SK-N-SH (cell line): ENCODE results near the gene RICTOR. TPM values are rescaled to one million over a fixed set of nuclear protein-coding genes. Genes with fewer than 3 reads are reported as not detected.

ENCODE experiments used
- CTCF ChIA-PET: fragments of 300-600, 350-600 bp; formaldehyde crosslinking; extraction: SDS; loops from one replicate; lab custom pipeline; 2021; lab: Yijun Ruan, JAX
- POLR2A ChIA-PET: fragments of 350-600 bp; sonication (Branson Sonifier 250); formaldehyde crosslinking; extraction: SDS; loops from one replicate; lab custom pipeline; 2020; ENCODE audit warnings: antibody characterized with exemption, inconsistent platforms; lab: Yijun Ruan, JAX
- DNase-seq: peaks from one replicate; pipeline ENCODE4 v3.0.0; 2012
- H2AFZ ChIP-seq: fragments of 200-600 bp; sonication (generic); 2 replicates; pipeline ENCODE4 v1.8.1; 2016; ENCODE audit warnings: antibody characterized with exemption, mild to moderate bottlenecking, low read depth
- H3F3A ChIP-seq: fragments of 200-600 bp; sonication (generic); replicated peaks from 2 replicates; pipeline ENCODE3; 2016; ENCODE audit warnings: antibody characterized with exemption, mild to moderate bottlenecking; ENCODE audit not compliant: insufficient read depth
- H3K27ac ChIP-seq, 2 experiments: fragments of 200-500 bp in 1 of 2; fragments of 200-600 bp in 1 of 2; sonication (Bioruptor generic) in 1 of 2; sonication (generic), shearing (Covaris generic) in 1 of 2; 2 replicates each; pipeline versions ENCODE4 v1.5.1 to v1.6.1; 2014 to 2016; ENCODE audit warnings: low read depth in 2 of 2, inconsistent platforms in 1 of 2, low read length in 1 of 2, mild to moderate bottlenecking in 1 of 2, mixed read lengths in 1 of 2
- H3K27me3 ChIP-seq: fragments of 200-600 bp; sonication (generic), shearing (Covaris generic); 2 replicates; pipeline ENCODE4 v1.6.1; 2016; ENCODE audit warnings: mixed run types; ENCODE audit not compliant: insufficient read depth
- H3K36me3 ChIP-seq, 2 experiments: fragments of 200-500 bp in 1 of 2; fragments of 200-600 bp in 1 of 2; sonication (Bioruptor generic) in 1 of 2; sonication (generic) in 1 of 2; replicated peaks in 1 of 2; 2 replicates each; pipeline versions ENCODE3 to v1.5.1; 2014 to 2016; ENCODE audit warnings: low read length in 1 of 2, mild to moderate bottlenecking in 1 of 2; ENCODE audit not compliant: insufficient read depth in 2 of 2, control insufficient read depth in 1 of 2
- H3K4me1 ChIP-seq, 2 experiments: fragments of 200-500 bp in 1 of 2; fragments of 200-600 bp in 1 of 2; sonication (Bioruptor generic) in 1 of 2; sonication (generic), shearing (Covaris generic) in 1 of 2; 2 replicates each; pipeline versions ENCODE4 v1.5.1 to v1.6.1; 2014 to 2016; ENCODE audit warnings: low read depth in 1 of 2, low read length in 1 of 2, mixed run types in 1 of 2; ENCODE audit not compliant: insufficient read depth in 2 of 2, control insufficient read depth in 1 of 2
- H3K4me2 ChIP-seq: fragments of 200-600 bp; sonication (generic), shearing (Covaris generic); 2 replicates; pipeline ENCODE4 v1.6.1; 2017; ENCODE audit warnings: mixed run types
- H3K4me3 ChIP-seq, 2 experiments: fragments of 200-500 bp in 1 of 2; fragments of 200-600 bp in 1 of 2; sonication (Bioruptor generic) in 1 of 2; sonication (generic), shearing (Covaris generic) in 1 of 2; 2 replicates each; pipeline versions ENCODE4 v1.5.1 to v1.8.1; 2014 to 2016; ENCODE audit warnings: low read depth in 2 of 2, inconsistent platforms in 1 of 2, low read length in 1 of 2, mild to moderate bottlenecking in 1 of 2, mixed read lengths in 1 of 2, moderate library complexity in 1 of 2
- H3K79me2 ChIP-seq: fragments of 200-600 bp; sonication (generic); 2 replicates; pipeline ENCODE4 v1.8.1; 2017; ENCODE audit warnings: mild to moderate bottlenecking; ENCODE audit not compliant: insufficient read depth
- H3K9ac ChIP-seq: fragments of 200-600 bp; sonication (generic); 2 replicates; pipeline ENCODE4 v1.6.1; 2017; ENCODE audit warnings: mixed run types
- H3K9me2 ChIP-seq: fragments of 200-600 bp; sonication (generic); 2 replicates; pipeline ENCODE4 v1.6.1; 2017; ENCODE audit warnings: mixed run types
- H3K9me3 ChIP-seq: fragments of 200-600 bp; sonication (generic); 2 replicates; pipeline ENCODE4 v1.6.1; 2017; ENCODE audit warnings: mixed run types, mild to moderate bottlenecking, moderate library complexity
- H4K20me1 ChIP-seq: fragments of 200-600 bp; sonication (generic); 2 replicates; pipeline ENCODE4 v1.6.1; 2017; ENCODE audit warnings: mild to moderate bottlenecking, mixed run types; ENCODE audit not compliant: insufficient read depth
- ELF1 ChIP-seq: IDR thresholded peaks from 2 replicates; pipeline ENCODE4 v1.4.0; 2012
- EP300 ChIP-seq, 2 experiments: IDR thresholded peaks; 2 replicates each; pipeline versions ENCODE4 v1.4.0 to v1.6.1; 2012; ENCODE audit warnings: borderline replicate concordance in 1 of 2, low read depth in 1 of 2, low read length in 1 of 2
- FOXM1 ChIP-seq: IDR thresholded peaks from 2 replicates; pipeline ENCODE4 v1.4.0; 2012; ENCODE audit warnings: low read depth, mild to moderate bottlenecking
- GABPA ChIP-seq: IDR thresholded peaks from 2 replicates; pipeline ENCODE4 v1.4.0; 2012; ENCODE audit warnings: low read depth, mild to moderate bottlenecking
- GATA2 ChIP-seq: sonication (generic); formaldehyde crosslinking; IDR thresholded peaks from 2 replicates; pipeline ENCODE4 v1.5.0; 2020; ENCODE audit warnings: mild to moderate bottlenecking, missing genetic modification reagents
- JUND ChIP-seq: IDR thresholded peaks from 2 replicates; pipeline ENCODE4 v1.4.0; 2012
- MXI1 ChIP-seq: IDR thresholded peaks from 2 replicates; pipeline ENCODE4 v1.6.1; 2012; ENCODE audit warnings: mild to moderate bottlenecking, low read depth, low read length, improper control_type of control experiment
- POLR2AphosphoS5 ChIP-seq: IDR thresholded peaks from 2 replicates; pipeline ENCODE4 v1.6.1; 2012; ENCODE audit warnings: low read depth, low read length
- TAF1 ChIP-seq: IDR thresholded peaks from 2 replicates; pipeline ENCODE4 v1.6.1; 2012; ENCODE audit warnings: low read depth, mild to moderate bottlenecking, low read length, moderate library complexity, borderline replicate concordance
- TCF12 ChIP-seq: IDR thresholded peaks from 2 replicates; pipeline ENCODE4 v1.4.0; 2012
- WGBS: methylation state at CpG from one replicate; pipeline ENCODE4 v1.1.6; 2017; ENCODE audit warnings: low lambda C conversion rate; 5-methylcytosine and 5-hydroxymethylcytosine counted together
- polyA plus RNA-seq, 3 experiments: library from polyadenylated mRNA; depleted of rRNA; stranded (reverse); fragments of >200 nt; gene quantifications; 2 replicates each; pipeline ENCODE4 v1.2.3, GENCODE V29; 2012
- TF ChIP-seq, protein P1 (sequence below): fragments of 150-350 bp; IDR thresholded peaks from 2 replicates; pipeline ENCODE4 v1.6.1; 2016; ENCODE audit warnings: mild to moderate bottlenecking, low read depth, low read length
- TF ChIP-seq, protein P2 (sequence below): fragments of 200-600 bp; sonication (generic); IDR thresholded peaks from 2 replicates; pipeline ENCODE4 v1.6.1; 2017; ENCODE audit warnings: antibody characterized with exemption, mild to moderate bottlenecking, moderate library complexity

The RICTOR gene
- polyA plus RNA-seq, 1 of the 3 experiments (the other 2 are of a cell fraction), result 1.6 TPM

DNA sequence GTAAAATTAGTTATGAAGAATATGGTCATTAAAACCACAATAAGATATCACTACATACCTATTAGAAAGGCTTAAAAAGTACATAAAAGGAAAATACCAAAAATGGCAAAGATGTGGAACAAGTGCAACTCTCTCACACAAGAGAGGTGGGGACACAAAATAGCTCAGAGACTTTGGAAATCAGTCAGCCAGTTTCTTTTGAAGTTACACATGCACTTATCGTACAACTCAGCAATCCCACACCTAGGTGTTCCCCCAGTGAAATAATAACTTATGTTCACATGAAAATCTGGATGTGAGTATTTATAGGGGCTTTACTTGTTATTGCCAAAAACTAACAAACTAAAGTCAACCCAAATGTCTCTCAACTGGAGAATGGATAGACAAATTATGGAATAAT lies 9.8 kb upstream of the RICTOR start:
- Histone ChIP-seq H3F3A (peaks cover 2% of the 10 kb centered on the region), H3K4me3 (no peak overlapping the region), H3K79me2 (no peaks in the 10 kb centered on the region), H4K20me1 (no peaks in the 10 kb centered on the region), H3K27me3 (no peaks in the 10 kb centered on the region; the same call in 1 of the 2 replicates), H3K27ac (no peak overlapping the region), H3K9me3 (no peaks in the 10 kb centered on the region), H2AFZ (no peak overlapping the region), H3K4me1 (no peaks in the 10 kb centered on the region), H3K9ac (no peak overlapping the region), H3K9me2 (no peaks in the 10 kb centered on the region), H3K36me3 (no peaks in the 10 kb centered on the region), H3K4me2 (no peak overlapping the region)
- CTCF ChIA-PET, result no interaction called here
- DNase-seq, result no peak
- POLR2A ChIA-PET, result no interaction called here
- TF ChIP-seq TCF12 (no peak), JUND (no peak), ELF1 (no peak), TAF1 (no peak), GATA2 (CRISPR knock-in tag) (no peak), MXI1 (no peak), FOXM1 (no peak), EP300 (IDR thresholded peaks at IDR 0.05; ENCODE audit: borderline replicate concordance in 1 of 2, low read depth in 1 of 2, low read length in 1 of 2) (no peak), GABPA (no peak), POLR2AphosphoS5 (no peak)
- TF ChIP-seq, protein P1, sequence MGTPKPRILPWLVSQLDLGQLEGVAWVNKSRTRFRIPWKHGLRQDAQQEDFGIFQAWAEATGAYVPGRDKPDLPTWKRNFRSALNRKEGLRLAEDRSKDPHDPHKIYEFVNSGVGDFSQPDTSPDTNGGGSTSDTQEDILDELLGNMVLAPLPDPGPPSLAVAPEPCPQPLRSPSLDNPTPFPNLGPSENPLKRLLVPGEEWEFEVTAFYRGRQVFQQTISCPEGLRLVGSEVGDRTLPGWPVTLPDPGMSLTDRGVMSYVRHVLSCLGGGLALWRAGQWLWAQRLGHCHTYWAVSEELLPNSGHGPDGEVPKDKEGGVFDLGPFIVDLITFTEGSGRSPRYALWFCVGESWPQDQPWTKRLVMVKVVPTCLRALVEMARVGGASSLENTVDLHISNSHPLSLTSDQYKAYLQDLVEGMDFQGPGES, result no peak
- TF ChIP-seq, protein P2, sequence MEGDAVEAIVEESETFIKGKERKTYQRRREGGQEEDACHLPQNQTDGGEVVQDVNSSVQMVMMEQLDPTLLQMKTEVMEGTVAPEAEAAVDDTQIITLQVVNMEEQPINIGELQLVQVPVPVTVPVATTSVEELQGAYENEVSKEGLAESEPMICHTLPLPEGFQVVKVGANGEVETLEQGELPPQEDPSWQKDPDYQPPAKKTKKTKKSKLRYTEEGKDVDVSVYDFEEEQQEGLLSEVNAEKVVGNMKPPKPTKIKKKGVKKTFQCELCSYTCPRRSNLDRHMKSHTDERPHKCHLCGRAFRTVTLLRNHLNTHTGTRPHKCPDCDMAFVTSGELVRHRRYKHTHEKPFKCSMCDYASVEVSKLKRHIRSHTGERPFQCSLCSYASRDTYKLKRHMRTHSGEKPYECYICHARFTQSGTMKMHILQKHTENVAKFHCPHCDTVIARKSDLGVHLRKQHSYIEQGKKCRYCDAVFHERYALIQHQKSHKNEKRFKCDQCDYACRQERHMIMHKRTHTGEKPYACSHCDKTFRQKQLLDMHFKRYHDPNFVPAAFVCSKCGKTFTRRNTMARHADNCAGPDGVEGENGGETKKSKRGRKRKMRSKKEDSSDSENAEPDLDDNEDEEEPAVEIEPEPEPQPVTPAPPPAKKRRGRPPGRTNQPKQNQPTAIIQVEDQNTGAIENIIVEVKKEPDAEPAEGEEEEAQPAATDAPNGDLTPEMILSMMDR, result no peak
- WGBS, result 60% methylated on average over 1 of the region's 1 CpG

- Histone ChIP-seq H3K79me2 (no peaks in the 10 kb centered on the region), H3K9me3 (no peaks in the 10 kb centered on the region), H3K4me2 (no peak overlapping the region), H3K4me1 (no peaks in the 10 kb centered on the region), H2AFZ (no peak overlapping the region), H4K20me1 (no peaks in the 10 kb centered on the region), H3K4me3 (no peak overlapping the region), H3K27ac (no peak overlapping the region), H3K9me2 (no peaks in the 10 kb centered on the region; the same call in 1 of the 2 replicates), H3F3A (peaks cover 6% of the 10 kb centered on the region), H3K9ac (no peak overlapping the region), H3K36me3 (peaks cover 0 to 3% of the 10 kb centered on the region in 2 experiments), H3K27me3 (no peaks in the 10 kb centered on the region; the same call in 1 of the 2 replicates)
- ChIA-PET POLR2A (no interaction called here), CTCF (no interaction called here)
- 48% methylated on average over 3 of the region's 3 CpGs for WGBS
- no peak for TF ChIP-seq MXI1
- DNase-seq, result no peak
Observed at GRCh38 chr5:39082995-39083394, 8.8 kb upstream of the RICTOR start.
